HG03520 (cell line): ENCODE results near the gene NRTN.

Experiments used
- ATAC-seq: cut with Tn5 transposase; IDR thresholded peaks from one replicate; pipeline ENCODE4 v1.9.1; 2021; ENCODE audit warnings: mild to moderate bottlenecking, moderate library complexity; ENCODE audit not compliant: unreplicated experiment

NRTN gene

DNA sequence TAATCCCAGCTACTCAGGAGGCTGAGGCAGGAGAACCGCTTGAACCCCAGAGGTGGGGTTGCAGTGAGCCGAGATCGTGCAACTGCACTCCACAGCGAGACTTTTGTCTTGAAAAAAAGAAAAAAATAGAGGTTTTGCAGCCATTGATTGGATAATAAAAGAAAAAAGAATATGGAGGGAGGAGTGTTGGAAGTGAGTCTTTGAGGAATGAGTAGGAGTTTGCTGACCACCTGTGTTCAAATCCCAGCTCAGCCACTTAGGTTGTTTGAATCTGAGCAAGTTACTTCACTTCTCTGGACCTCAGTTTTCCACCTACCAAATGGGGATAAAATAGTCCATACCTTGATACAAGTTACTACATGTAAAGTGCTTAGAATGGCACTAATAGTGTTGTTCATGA, 6.2 kb downstream of the NRTN start:
- ATAC-seq, result no peak

GRCh38 chr19:5814123-5814851, 9.4 kb downstream of the NRTN start:
- ATAC-seq, result no peak

- no peak for ATAC-seq
Measured at GRCh38 chr19:5814852-5815246, 10.0 kb downstream of the NRTN start.

DNA sequence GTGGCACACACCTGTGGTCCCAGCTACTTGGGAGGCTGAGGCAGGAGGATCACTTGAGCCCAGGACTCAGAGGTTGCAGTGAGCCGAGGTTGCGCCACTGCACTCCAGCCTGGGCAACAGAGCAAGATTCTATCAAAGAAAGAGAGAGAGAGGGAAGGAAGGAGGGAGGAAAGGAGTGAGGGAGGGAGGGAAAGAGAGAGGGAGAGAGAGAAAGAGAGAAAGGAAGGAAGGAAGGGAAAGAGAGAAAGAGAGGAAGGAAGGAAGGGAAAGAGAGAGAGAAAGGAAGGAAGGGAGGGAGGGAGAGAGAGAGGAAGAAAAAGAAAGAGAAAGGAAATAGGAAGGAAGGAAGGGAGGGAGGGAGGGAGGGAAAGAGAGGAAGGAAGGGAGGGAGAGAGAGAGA, 12.4 kb downstream of the NRTN start:
- ATAC-seq, result no peak

- no peak for ATAC-seq
Measured at GRCh38 chr19:5818594-5818993, 13.7 kb downstream of the NRTN start.

GRCh38 chr19:5820785-5821184, 15.9 kb downstream of the NRTN start:
- ATAC-seq, result no peak

DNA sequence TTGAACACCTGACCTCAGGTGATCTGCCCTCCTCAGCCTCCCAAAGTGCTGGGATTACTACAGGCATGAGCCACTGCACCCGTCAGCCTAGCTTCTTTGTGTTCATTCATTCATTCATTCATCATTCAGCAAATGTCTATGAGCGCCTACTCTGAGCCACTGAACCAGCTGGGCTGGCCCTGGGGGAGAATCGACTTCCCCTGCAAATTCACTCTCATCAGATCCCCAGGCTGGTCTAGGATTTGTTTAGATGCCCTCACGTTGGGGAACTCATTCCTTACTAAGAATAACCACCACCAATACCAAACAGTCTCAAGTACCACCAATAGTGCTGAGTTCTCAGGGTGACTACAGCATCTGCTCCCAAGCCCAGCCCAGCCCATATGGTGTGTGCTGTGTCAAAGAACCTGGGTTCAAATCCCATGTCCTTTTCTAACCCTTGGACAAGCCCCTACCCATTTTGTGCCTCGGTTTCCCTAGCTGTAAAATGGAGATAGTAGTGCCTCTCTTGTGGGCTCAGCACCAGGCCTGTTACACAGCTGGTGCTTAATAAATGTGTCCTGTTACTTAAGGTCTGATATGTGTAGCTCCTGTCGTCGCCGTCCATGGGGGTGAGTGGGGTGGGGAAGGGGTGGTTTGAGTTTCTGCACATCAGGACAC, 16.8 kb downstream of the NRTN start:
- ATAC-seq, result no peak

DNA sequence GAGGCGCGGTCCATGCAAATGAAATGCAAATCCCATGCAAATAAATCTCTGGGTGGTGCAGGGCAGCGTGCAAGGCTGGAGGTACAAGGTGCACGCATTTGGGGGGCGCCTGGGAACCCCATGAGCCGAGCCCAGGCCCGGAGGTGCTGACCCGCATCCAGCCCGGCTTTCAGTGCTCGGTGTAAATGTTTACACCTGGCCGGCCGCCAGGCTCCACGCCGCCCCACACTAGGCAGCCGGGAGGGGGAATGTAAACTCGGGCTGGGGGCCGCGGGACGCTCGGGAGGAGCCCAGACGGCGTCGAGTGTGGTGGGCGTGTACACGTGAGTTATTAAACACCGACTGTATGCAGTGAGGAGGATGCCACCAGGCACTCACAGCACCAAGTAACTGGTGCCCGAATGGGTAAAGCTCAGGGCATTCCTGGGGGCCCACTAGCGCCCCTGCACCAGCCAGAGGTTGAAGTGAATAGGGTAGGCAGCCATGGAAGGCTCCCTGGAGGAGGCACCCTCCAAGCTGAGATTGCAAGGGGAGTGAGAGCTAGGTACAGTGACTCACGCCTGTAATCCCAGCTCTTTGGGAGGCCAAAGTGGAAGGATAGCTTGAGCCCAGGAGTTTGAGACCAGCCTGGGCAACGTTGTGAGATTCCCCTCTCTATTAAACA, 17.4 kb downstream of the NRTN start:
- no peak for ATAC-seq

- no peak for ATAC-seq
Measured at GRCh38 chr19:5823579-5824281, 18.9 kb downstream of the NRTN start.

GRCh38 chr19:5824751-5825150, 19.9 kb downstream of the NRTN start:
- ATAC-seq, result no peak

DNA sequence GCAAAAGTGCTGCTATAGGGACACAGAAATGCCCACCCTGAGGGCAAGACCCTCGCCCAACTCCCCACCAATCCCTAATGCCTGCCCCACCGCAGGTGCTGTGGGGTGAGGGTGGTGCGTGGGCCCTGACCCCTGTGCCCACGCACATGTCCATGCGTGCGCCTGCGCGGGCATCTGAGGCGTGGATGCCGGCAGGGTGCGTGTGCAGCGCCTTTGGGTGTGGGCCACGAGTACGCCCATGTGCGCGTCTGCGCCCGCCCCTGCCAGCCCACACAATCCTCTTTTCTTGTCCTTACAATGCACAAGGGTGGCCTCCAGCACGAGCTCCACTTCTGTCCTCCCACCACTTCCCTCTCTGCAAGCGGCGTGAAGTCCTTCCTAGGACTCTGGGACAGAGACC, 20.3 kb downstream of the NRTN start:
- no peak for ATAC-seq

DNA sequence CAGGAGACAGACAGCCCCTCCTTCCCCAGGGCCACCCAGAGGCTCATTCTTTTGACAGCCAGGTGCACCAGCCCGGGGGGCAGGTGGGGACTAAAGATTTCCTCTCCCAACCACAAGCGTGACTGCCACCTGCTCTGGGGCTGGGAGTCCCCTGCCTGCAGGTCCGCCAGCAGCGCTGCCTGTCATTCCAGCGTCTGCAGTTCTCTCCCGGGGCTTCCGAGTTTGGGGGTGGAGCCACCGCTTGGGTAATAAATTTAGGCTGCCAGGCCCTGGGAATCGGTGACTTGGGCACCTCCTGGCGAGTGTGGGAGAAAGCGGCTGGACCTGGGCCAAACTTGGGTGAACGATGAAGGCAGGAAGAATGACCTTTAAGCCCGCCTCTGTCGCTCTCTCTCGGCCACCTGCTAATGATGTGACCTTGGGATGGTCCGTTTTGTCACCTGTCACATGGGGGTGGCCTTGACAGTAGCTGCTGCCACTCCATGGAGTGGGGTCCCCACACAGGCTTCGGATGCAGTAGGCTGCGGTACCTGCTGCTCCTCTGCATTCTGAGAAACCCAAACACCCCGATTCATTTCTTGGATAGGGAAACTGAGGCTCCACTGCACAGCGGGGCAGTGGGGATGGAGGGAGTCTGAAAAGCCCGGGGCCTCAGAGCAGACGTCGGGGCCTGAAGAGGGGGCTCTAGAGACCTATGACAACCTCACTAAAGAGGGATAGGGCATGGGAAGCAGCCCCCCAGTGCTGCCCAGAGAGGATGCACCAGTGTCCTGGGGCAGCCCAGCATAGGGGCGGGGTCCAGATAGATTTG, 21.9 kb downstream of the NRTN start:
- ATAC-seq, result no peak

DNA sequence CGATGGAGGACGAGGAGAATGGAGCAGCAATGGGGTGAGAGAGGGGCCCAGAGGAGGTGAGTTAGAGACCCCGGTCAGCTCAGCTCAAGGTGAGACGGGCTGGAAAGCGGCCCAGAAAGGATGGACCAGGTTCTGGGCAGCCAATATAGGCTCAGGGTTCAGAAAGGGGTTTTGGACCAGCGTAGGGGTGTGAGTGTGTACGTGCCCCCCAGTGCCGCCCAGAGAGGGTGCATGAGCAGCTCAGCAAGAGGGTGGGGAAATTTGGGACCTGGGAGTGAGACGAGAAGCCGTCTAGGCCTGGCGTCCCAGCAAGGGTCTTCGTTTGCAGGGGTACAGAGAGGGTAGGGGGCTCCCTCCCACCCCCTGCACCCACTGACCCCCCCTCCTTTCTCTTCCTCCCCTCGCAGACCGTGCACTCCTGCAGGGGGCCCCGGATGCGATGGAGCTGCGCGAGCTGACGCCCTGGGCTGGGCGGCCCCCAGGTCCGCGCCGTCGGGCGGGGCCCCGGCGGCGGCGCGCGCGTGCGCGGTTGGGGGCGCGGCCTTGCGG, 22.5 kb downstream of the NRTN start:
- no peak for ATAC-seq

- ATAC-seq, result peak; percentile 69
Measured at GRCh38 chr19:5827891-5828660, 23.2 kb downstream of the NRTN start.

GRCh38 chr19:5828661-5829566, 24.0 kb downstream of the NRTN start:
- no peak for ATAC-seq

DNA sequence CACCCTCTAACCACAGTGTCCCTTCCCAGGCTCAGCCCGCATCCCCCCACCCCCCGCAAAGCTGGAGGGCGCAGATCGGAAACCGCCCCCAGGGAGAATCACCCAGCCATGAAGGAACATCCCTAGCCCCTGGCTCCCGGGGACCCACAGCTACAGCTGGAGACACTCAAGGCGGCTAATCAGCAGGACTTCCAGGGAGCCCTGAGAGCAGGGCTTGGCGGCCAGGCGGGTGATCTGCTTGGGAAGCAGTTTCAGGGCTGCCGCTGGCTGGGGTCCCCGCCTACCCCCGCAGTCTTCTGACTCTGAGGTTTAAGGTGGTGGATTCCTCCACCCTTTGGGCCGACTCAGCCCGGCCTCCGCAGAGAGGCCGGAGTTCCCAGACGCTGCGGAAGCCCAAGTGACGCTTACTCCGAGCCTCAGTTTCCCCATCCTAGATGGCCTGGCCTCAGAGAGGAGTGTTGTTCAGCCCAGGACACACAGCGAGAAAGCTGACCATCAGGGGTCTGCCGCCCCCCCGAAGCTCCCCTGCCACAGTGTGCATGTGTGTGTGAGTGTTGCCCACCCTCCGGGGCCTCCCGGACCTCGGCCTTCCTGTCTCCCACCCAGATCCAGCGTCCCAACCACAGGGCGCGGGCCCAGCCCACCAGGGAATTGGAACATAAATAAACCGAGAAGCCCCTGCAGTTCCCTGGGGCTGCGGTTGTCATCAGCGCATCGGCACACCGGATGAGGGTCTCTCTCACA, 24.9 kb downstream of the NRTN start:
- no peak for ATAC-seq

GRCh38 chr19:5831159-5831558, 26.3 kb downstream of the NRTN start:
- no peak for ATAC-seq

- no peak for ATAC-seq
Measured at GRCh38 chr19:5832061-5832460, 27.2 kb downstream of the NRTN start.
